Large intestine (tissue), 3 donors: ENCODE results near the gene KIFAP3. TPM values are rescaled to one million over a fixed set of nuclear protein-coding genes. Genes with fewer than 3 reads are reported as not detected.

Source experiments
- DNase-seq, 2 donors: peaks; one replicate each; pipeline versions ENCODE4 v3.0.0 to v3.0.0-alpha.2; 2013
- H3K27ac ChIP-seq: one replicate; pipeline ENCODE4 v1.5.1; 2013; ENCODE audit warnings: low read length
- H3K27me3 ChIP-seq: 2 replicates; pipeline ENCODE4 v1.6.1; 2013; ENCODE audit warnings: low read length; ENCODE audit not compliant: control insufficient read depth, insufficient read depth
- H3K36me3 ChIP-seq: 2 replicates; pipeline ENCODE4 v1.6.1; 2013; ENCODE audit warnings: low read length; ENCODE audit not compliant: control insufficient read depth, insufficient read depth
- H3K4me1 ChIP-seq: one replicate; pipeline ENCODE4 v1.6.1; 2013; ENCODE audit warnings: low read length; ENCODE audit not compliant: control insufficient read depth, insufficient read depth
- H3K4me3 ChIP-seq: one replicate; pipeline ENCODE4 v1.5.1; 2013; ENCODE audit warnings: low read length
- H3K9me3 ChIP-seq: one replicate; pipeline ENCODE4 v1.6.1; 2013; ENCODE audit warnings: mild to moderate bottlenecking, low read depth, low read length, moderate library complexity; ENCODE audit not compliant: control insufficient read depth
- WGBS: methylation state at CpG from one replicate; pipeline ENCODE4 v1.1.5; 2013; ENCODE audit warnings: low lambda C conversion rate; ENCODE audit not compliant: insufficient coverage; 5-methylcytosine and 5-hydroxymethylcytosine counted together
- polyA plus RNA-seq: library from polyadenylated mRNA; unstranded; fragments of 120-200 nt; gene quantifications from one replicate; pipeline ENCODE4 v1.2.1, GENCODE V29; 2013

The KIFAP3 gene
- polyA plus RNA-seq, 1 donor, result 24.5 TPM

GRCh38 chr1:169949139-169949538 lies 125.4 kb downstream of the KIFAP3 start:
- no peak for DNase-seq
- Histone ChIP-seq H3K4me3 (no peak overlapping the region), H3K27me3 (no peaks in the 10 kb centered on the region), H3K36me3 (peaks cover 3% of the 10 kb centered on the region), H3K27ac (no peak overlapping the region), H3K9me3 (no peaks in the 10 kb centered on the region), H3K4me1 (no peaks in the 10 kb centered on the region)

GRCh38 chr1:169946206-169946605 lies 128.3 kb downstream of the KIFAP3 start:
- no peaks in the 10 kb centered on the region for H3K4me1 ChIP-seq
- H3K27ac ChIP-seq, result no peak overlapping the region
- H3K9me3 ChIP-seq, result no peaks in the 10 kb centered on the region
- no peak for DNase-seq
- peaks cover 4% of the 10 kb centered on the region for H3K36me3 ChIP-seq
- H3K4me3 ChIP-seq, result no peak overlapping the region
- no peaks in the 10 kb centered on the region for H3K27me3 ChIP-seq

- WGBS, result no CpG with 5 or more reads among the region's 4 CpGs
Observed at GRCh38 chr1:169945181-169945580, 129.3 kb downstream of the KIFAP3 start.

GRCh38 chr1:169944621-169945020 lies 129.9 kb downstream of the KIFAP3 start:
- no peaks in the 10 kb centered on the region for H3K4me1 ChIP-seq
- no peaks in the 10 kb centered on the region for H3K27me3 ChIP-seq
- H3K4me3 ChIP-seq, result no peak overlapping the region
- no peak for DNase-seq
- no peaks in the 10 kb centered on the region for H3K9me3 ChIP-seq
- WGBS, result no CpG with 5 or more reads among the region's 3 CpGs
- H3K27ac ChIP-seq, result no peak overlapping the region
- H3K36me3 ChIP-seq, result peaks cover 4% of the 10 kb centered on the region

More at GRCh38 chr1:169945181-169945580, 129.3 kb downstream of the KIFAP3 start:
- Histone ChIP-seq H3K36me3 (peaks cover 4% of the 10 kb centered on the region), H3K4me1 (no peaks in the 10 kb centered on the region), H3K27ac (no peak overlapping the region), H3K27me3 (no peaks in the 10 kb centered on the region), H3K9me3 (no peaks in the 10 kb centered on the region), H3K4me3 (no peak overlapping the region)
- no peak for DNase-seq

- WGBS, result no CpG with 5 or more reads among the region's 17 CpGs
- no peak overlapping the region for H3K27ac ChIP-seq
- H3K4me1 ChIP-seq, result no peaks in the 10 kb centered on the region
- no peaks in the 10 kb centered on the region for H3K9me3 ChIP-seq
- no peaks in the 10 kb centered on the region for H3K27me3 ChIP-seq
- peaks cover 4% of the 10 kb centered on the region for H3K36me3 ChIP-seq
- no peak overlapping the region for H3K4me3 ChIP-seq
- DNase-seq, result no peak
Observed at GRCh38 chr1:169943963-169944526, 130.4 kb downstream of the KIFAP3 start.

GRCh38 chr1:169941982-169942830 lies 132.3 kb downstream of the KIFAP3 start:
- no peak overlapping the region for H3K27ac ChIP-seq
- no peak for DNase-seq

GRCh38 chr1:169933984-169934725 lies 140.3 kb downstream of the KIFAP3 start:
- no peak for DNase-seq
- no peaks in the 10 kb centered on the region for H3K36me3 ChIP-seq
- no peak overlapping the region for H3K27ac ChIP-seq
- no peaks in the 10 kb centered on the region for H3K4me1 ChIP-seq
- H3K4me3 ChIP-seq, result no peak overlapping the region
- H3K9me3 ChIP-seq, result no peaks in the 10 kb centered on the region
- no peaks in the 10 kb centered on the region for H3K27me3 ChIP-seq
- WGBS, result 83% methylated on average over 1 of the region's 7 CpGs

More at GRCh38 chr1:169941982-169942830, 132.3 kb downstream of the KIFAP3 start:
- H3K4me1 ChIP-seq, result no peaks in the 10 kb centered on the region
- no peaks in the 10 kb centered on the region for H3K9me3 ChIP-seq
- H3K4me3 ChIP-seq, result no peak overlapping the region
- H3K36me3 ChIP-seq, result peaks cover 4% of the 10 kb centered on the region
- WGBS, result 100% methylated on average over 1 of the region's 2 CpGs
- H3K27me3 ChIP-seq, result no peaks in the 10 kb centered on the region

GRCh38 chr1:169931795-169932231 lies 142.7 kb downstream of the KIFAP3 start:
- no peaks in the 10 kb centered on the region for H3K27me3 ChIP-seq
- no peaks in the 10 kb centered on the region for H3K4me1 ChIP-seq
- DNase-seq, result no peak
- no peaks in the 10 kb centered on the region for H3K36me3 ChIP-seq
- no peak overlapping the region for H3K4me3 ChIP-seq
- H3K27ac ChIP-seq, result no peak overlapping the region
- no CpG with 5 or more reads among the region's 1 CpG for WGBS
- no peaks in the 10 kb centered on the region for H3K9me3 ChIP-seq

GRCh38 chr1:169929210-169929526 lies 145.3 kb downstream of the KIFAP3 start:
- Histone ChIP-seq H3K4me3 (no peak overlapping the region), H3K36me3 (no peaks in the 10 kb centered on the region), H3K4me1 (no peaks in the 10 kb centered on the region), H3K27ac (no peak overlapping the region), H3K9me3 (no peaks in the 10 kb centered on the region), H3K27me3 (no peaks in the 10 kb centered on the region)
- WGBS, result 0% methylated on average over 1 of the region's 1 CpG
- DNase-seq, result no peak

GRCh38 chr1:169928438-169929209 lies 145.9 kb downstream of the KIFAP3 start:
- Histone ChIP-seq H3K4me3 (no peak overlapping the region), H3K36me3 (no peaks in the 10 kb centered on the region), H3K27ac (no peak overlapping the region), H3K4me1 (no peaks in the 10 kb centered on the region), H3K9me3 (no peaks in the 10 kb centered on the region), H3K27me3 (no peaks in the 10 kb centered on the region)
- DNase-seq, result peak; percentile 9 to 35
- WGBS, result 0% methylated on average over 3 of the region's 6 CpGs
